Measurements from ENCODE around the gene H3-3A. TPM values are rescaled to one million over a fixed set of nuclear protein-coding genes. Genes with fewer than 3 reads are reported as not detected.

The H3-3A gene
- polyA plus RNA-seq, 1 donor from 2014 or later = 2,124 TPM

DNA sequence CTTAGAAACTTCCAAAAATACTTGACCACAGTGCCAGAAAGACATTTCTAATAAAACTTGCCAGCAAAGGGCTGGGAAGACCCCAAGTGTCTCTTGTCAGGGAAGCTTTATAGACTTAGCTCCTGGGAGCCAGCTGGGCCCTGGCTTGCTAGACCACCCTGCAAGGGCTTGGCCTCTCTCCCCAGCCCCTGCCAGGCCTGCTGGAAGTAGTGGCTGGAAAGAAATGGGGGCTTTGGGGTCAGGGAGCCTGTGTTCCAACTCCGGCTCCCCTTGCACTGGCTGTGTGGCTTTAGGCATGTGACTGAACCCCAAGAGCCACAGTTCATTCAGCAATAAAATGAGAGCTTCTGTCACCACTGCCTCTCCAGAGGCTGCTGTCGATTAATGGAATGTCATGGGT, 31.1 kb downstream of the H3-3A start:
- Histone ChIP-seq H3K4me2 (ENCODE audit: low read length) (no peak overlapping the region), H3K9ac (ENCODE audit: low read length) (no peak overlapping the region), H3K27ac (ENCODE audit: low read length) (no peak overlapping the region), H3K4me3 (ENCODE audit: low read length) (no peak overlapping the region), H3K9me3 (ENCODE audit: low read length) (no peaks in the 10 kb centered on the region), H2AFZ (ENCODE audit: low read depth, low read length) (no peak overlapping the region), H3K27me3 (ENCODE audit: insufficient read depth, low read depth, low read length) (no peaks in the 10 kb centered on the region), H4K20me1 (ENCODE audit: insufficient read depth) (no peaks in the 10 kb centered on the region), H3K9me2 (ENCODE audit: insufficient read depth, low read length) (no peaks in the 10 kb centered on the region), H3K36me3 (ENCODE audit: insufficient read depth, low read length) (no peaks in the 10 kb centered on the region), H3F3A (ENCODE audit: insufficient read depth, low read length, poor library complexity, severe bottlenecking) (no peaks in the 10 kb centered on the region), H3K79me2 (replicated peaks; ENCODE audit: insufficient read depth, low read length) (no peaks in the 10 kb centered on the region)
- TF ChIP-seq EZH2 (IDR thresholded peaks at IDR 0.05; ENCODE audit: borderline replicate concordance, insufficient read depth, low read length, poor library complexity, severe bottlenecking) (no peak), TAF1 (IDR thresholded peaks at IDR 0.05; ENCODE audit: low read depth) (no peak), REST (IDR thresholded peaks at IDR 0.05; ENCODE audit: borderline replicate concordance) (no peak), POLR2AphosphoS5 (IDR thresholded peaks at IDR 0.05) (no peak), RAD21 (conservative IDR thresholded peaks at IDR 0.05) (no peak), EP300 (conservative IDR thresholded peaks at IDR 0.05; ENCODE audit: poor library complexity, severe bottlenecking) (no peak), SMC3 (conservative IDR thresholded peaks at IDR 0.05; ENCODE audit: poor library complexity) (no peak), MXI1 (conservative IDR thresholded peaks at IDR 0.05; ENCODE audit: poor library complexity, severe bottlenecking) (no peak)
- TF ChIP-seq, protein P1, sequence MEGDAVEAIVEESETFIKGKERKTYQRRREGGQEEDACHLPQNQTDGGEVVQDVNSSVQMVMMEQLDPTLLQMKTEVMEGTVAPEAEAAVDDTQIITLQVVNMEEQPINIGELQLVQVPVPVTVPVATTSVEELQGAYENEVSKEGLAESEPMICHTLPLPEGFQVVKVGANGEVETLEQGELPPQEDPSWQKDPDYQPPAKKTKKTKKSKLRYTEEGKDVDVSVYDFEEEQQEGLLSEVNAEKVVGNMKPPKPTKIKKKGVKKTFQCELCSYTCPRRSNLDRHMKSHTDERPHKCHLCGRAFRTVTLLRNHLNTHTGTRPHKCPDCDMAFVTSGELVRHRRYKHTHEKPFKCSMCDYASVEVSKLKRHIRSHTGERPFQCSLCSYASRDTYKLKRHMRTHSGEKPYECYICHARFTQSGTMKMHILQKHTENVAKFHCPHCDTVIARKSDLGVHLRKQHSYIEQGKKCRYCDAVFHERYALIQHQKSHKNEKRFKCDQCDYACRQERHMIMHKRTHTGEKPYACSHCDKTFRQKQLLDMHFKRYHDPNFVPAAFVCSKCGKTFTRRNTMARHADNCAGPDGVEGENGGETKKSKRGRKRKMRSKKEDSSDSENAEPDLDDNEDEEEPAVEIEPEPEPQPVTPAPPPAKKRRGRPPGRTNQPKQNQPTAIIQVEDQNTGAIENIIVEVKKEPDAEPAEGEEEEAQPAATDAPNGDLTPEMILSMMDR (IDR thresholded peaks at IDR 0.05; ENCODE audit: poor library complexity, severe bottlenecking) = no peak

- H3K27me3 ChIP-seq (ENCODE audit: insufficient read depth, low read depth, low read length) = no peaks in the 10 kb centered on the region
- H3K4me3 ChIP-seq (ENCODE audit: low read length) = no peak overlapping the region
- no peaks in the 10 kb centered on the region for H4K20me1 ChIP-seq (ENCODE audit: insufficient read depth)
- H3K9me3 ChIP-seq (ENCODE audit: low read length) = no peaks in the 10 kb centered on the region
- TF ChIP-seq SMC3 (conservative IDR thresholded peaks at IDR 0.05; ENCODE audit: poor library complexity) (no peak), POLR2AphosphoS5 (IDR thresholded peaks at IDR 0.05) (no peak), MXI1 (conservative IDR thresholded peaks at IDR 0.05; ENCODE audit: poor library complexity, severe bottlenecking) (no peak), EP300 (conservative IDR thresholded peaks at IDR 0.05; ENCODE audit: poor library complexity, severe bottlenecking) (no peak), REST (IDR thresholded peaks at IDR 0.05; ENCODE audit: borderline replicate concordance) (no peak), EZH2 (IDR thresholded peaks at IDR 0.05; ENCODE audit: borderline replicate concordance, insufficient read depth, low read length, poor library complexity, severe bottlenecking) (no peak)
- no peaks in the 10 kb centered on the region for H3K36me3 ChIP-seq (ENCODE audit: insufficient read depth, low read length)
- no peaks in the 10 kb centered on the region for H3K9me2 ChIP-seq (ENCODE audit: insufficient read depth, low read length)
- no peak overlapping the region for H3K9ac ChIP-seq (ENCODE audit: low read length)
- no peak overlapping the region for H3K4me2 ChIP-seq (ENCODE audit: low read length)
- H2AFZ ChIP-seq (ENCODE audit: low read depth, low read length) = no peak overlapping the region
- H3K79me2 ChIP-seq (replicated peaks; ENCODE audit: insufficient read depth, low read length) = no peaks in the 10 kb centered on the region
- no peak overlapping the region for H3K27ac ChIP-seq (ENCODE audit: low read length)
- H3F3A ChIP-seq (ENCODE audit: insufficient read depth, low read length, poor library complexity, severe bottlenecking) = no peaks in the 10 kb centered on the region
Measured at GRCh38 chr1:226094451-226094850, 31.9 kb downstream of the H3-3A start.

Measured in neural cell (in vitro differentiated cells).